ENCODE results near the gene ZNF652.
"Not testable (repeated sequence)": the region's sequence is repeated elsewhere in the genome, so short reads cannot be mapped to it uniquely, and the experiment has no call there.

ZNF652 gene

DNA sequence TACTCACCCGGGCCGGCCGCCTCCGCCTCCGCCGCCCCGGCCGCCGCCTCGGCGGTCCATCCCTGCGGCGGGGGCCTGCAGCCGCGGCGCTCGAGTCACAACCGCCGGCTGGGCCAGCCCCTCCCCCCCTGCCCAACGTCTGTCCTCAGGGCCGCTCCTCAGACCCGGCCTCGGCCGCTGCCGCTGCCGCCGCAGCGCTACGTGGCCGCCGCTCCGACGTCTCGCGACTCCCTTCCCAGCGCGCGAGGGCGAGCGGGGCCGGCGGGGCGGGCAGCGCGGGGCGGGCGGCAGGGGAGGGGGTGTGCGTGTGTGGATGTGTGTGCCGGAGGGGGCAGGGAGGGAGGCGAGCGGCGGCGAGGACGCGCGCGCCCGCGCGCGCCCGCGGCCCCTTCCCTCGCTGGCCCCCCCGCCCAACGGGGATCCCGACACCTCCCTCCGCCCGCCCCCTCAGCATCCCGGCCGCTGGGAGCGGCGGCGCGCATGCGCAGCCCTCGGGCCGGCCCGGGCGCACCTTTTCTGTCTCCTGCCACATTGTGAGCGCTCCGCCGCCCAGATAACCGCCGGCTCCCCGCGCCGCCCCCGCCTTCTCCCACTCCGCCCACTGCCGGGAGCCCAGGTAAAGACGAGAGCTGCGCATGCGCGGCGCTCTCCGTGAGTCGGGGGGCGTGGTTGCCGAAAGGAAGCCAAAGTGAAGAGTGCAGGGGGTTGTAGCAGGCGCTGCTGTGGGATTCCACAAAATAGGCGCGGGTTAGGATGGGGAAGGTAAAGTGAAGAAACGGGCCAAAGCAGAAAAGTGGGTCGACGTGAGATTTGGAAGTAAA is at the start of gene ZNF652:
ZNF652 (minus strand) TSS at position 349 of the 821 bp plus-strand sequence. CDS start 44,525 bp downstream, outside the sequence.
- DNase-seq (ENCODE audit: low read depth) = peak; percentile 91

DNA sequence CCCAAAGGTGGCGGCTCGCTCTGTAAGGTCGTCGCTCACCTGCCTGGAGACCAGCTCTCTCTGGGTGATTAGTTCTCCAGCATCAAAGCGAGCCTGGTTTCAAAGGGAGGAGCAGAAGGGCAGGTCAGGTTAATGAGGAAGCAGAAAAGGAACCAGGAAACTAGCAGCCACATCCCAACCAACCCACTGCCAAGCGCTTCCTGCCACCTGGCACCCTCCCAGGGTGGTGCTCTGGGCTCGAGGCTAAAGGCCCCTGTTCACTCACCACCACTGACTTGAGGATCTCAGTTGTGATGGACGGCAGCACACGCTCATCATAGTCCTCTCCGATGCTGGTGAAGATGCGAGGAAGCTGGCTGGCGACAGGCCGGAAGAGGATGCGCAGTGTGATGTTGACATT is 47.0 kb upstream of the ZNF652 start:
- no peak for DNase-seq (ENCODE audit: low read depth)

DNA sequence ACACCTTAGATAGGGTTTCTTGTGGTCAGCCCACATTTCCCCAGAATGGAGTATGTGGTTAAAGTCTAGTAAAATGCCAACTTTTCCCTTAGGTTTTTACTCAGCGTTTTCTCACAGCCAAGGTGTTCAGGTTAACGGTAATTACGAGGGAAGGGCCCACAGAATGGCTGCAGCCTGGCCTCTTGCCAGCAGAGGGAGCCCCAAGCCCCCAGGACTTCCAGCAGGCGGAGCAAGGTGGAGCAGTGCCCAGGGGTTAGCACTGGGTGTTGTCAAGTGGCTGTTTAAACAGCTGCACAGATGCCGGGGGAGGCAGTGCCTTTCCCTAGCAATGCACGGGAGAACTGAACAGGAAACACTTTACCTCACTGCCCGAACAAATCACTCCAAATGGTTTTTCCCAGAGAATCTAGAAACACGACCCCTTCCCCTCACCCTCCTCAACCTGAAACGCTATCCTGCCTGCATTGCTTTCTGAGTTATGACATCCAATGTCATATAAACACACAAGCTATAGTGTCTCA is 46.0 kb upstream of the ZNF652 start:
- peak; percentile 70 for DNase-seq (ENCODE audit: low read depth)

DNA sequence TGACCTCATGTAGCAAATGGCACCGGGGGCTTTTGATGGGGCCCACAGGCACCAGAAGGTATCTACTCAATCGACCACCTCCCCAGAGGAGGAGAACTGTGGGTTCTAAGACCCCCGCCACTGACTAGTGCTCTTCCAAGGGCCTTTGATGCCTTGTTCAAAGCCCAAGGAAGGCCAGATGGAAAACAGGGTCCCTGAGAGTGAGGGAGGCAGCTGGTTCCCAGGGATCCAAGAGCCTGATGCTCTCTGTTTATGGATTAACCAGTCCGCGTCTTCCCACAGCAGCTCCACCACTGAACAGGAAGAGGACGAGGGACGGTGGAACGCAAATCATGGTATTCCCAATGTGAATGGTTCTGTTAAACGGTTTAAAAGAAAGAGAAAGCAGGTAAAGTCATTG is 45.0 kb upstream of the ZNF652 start:
- DNase-seq (ENCODE audit: low read depth) = no peak

DNA sequence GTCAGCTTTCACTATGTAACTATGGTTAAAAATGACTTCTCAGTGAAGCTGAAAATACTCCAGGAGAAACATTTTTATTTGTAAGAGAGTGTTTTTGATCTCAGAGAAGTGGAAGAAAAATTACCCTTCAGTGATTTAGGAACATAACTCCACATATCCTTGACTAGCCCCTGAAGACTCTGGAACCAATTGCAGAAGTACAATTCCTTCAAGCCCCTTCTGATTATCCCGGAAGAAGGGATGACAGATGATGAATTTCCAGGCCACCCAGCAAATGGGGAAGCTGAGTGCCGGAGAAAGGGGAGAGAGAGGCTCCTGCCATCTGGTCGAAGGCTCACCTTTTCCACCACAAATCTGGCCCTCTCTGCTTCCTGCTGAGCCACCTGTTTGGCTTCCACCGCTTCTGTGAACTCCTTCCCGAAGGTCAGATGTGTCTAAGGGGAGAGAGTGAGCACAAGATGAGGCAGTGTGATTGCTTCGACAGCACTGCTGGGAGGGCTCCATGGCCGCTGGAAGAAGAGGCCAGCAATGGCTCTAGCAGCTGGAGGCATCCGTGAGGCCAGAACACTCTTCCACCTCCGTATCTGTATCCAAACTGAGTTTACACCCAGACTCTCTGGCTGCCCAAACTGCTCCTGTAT is 44.5 kb upstream of the ZNF652 start:
- no peak for DNase-seq (ENCODE audit: low read depth)

DNA sequence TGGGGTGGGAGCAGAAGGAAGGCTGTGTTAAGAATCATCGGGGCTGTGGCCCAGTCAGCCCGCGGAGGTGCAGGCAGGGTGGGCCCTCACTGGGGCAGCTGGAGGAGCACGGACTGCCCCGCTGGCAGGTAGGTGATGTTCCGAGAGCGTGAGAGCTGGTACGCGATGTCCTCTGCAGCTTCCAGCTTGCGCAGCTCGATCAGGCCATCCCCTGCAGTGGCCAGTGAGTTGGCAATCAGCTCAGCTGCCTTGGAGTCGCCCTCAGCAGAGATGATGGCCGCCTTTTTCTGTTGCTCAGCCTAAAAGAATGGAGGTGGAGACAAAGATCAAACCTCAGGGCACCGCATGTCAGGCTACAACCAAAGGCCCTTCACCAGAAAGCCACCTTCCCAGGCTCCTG is 42.9 kb upstream of the ZNF652 start:
- DNase-seq (ENCODE audit: low read depth) = no peak

DNA sequence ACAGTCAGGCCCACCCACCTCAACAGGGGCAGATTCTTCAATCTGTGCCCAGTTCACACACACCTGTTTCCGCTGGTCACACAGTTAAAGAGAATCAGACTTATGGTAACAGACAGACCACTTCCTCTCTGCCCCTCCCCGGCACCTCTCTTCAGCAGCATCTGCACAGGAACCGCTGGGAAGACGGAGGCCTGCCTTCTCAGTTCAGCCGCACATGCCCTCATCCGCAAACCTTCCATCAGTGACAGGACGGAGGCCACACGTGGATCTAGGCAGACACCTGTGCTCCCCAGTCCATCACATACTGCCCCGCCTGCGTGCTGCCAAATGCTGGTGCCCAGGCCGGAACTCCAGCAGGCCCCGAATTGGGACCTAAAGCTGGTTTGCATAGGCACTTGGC is 42.3 kb upstream of the ZNF652 start:
- DNase-seq (ENCODE audit: low read depth) = no peak

DNA sequence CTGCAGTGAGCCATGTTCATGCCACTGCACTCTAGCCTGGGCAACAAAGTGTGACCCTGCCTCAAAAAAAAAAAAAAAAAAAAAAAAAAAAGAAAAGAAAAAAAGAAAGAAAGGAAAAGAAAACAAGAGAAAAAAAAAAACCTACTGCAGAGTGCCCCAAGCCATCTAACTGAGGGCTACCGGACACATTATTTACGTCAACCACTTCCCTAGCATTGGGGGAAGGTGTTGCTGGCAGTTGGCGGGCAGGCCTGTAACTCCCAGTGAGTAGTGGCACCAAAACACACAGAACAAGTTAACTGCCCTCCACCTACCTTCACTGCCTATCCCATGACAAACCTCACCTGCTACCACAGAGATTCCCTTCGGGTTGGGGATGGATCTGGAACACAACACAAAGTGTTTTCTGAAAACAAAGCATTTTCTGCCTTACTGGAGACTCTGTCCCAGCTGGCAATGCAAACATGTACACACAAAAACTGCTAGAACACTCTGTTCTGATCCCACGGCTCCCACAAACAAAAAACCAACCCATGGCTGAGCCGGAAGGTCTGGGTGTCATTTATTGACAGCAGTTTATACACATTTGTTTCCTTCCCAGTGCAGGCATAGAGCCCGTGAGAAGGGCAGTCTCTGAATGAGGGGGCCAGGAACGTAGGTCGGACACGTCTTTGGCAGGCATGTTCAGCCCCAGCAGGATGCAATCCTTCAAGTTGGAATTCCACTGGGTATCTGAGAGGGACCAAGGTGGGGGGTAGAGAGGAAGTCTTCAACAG is 41.7 kb upstream of the ZNF652 start:
- no peak for DNase-seq (ENCODE audit: low read depth)

DNA sequence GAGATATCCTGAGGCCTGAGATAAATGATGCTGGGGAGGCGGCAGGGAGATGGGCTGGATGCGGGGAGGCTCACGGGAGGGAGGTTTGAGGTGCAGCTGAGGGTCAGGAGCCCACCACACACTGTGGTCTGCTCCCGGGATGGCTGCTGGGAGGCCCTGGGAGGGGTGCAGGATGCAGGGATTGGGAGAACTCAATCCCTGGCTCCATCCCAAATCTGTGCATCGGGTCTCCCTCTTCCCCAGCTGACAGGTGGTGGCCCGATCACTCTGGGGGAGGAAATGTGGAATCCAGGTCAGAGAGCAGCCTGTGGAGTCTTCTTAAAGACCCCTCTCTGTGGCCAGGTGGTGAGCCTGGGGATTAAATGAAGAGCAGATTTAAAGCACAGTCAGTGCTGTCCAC is 40.7 kb upstream of the ZNF652 start:
- DNase-seq (ENCODE audit: low read depth) = no peak

DNA sequence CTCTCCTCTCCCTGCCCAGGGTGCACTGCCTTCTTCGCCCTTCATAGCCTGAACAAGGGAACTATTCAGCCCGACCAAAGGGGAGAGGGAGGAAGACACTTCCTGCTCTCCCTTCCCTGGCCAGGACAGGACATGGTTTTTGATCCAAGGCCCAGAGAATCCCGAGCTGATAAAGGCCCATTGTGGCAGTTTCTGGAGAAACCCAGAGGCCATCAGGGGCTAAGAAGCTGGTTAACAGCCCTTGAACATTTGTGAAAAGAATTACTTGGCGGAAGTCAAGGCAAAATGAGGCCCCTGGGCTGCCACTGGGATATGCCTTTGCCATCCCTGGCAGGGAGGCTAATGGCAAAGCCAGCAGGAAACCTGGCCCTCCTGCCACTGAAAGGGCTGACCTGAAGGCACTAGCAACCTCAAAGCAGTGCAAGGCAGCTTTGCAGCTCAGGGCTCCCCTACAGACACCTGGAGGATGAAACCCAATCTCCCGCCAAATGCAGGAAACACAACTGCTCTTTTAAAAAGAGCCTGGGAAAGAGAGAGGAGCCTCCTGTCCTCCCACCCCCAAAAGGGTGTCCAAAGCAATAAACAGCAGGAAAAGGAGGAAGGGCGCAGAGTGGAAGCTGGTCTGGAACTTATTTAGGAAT is 40.0 kb upstream of the ZNF652 start:
- DNase-seq (ENCODE audit: low read depth) = no peak

DNA sequence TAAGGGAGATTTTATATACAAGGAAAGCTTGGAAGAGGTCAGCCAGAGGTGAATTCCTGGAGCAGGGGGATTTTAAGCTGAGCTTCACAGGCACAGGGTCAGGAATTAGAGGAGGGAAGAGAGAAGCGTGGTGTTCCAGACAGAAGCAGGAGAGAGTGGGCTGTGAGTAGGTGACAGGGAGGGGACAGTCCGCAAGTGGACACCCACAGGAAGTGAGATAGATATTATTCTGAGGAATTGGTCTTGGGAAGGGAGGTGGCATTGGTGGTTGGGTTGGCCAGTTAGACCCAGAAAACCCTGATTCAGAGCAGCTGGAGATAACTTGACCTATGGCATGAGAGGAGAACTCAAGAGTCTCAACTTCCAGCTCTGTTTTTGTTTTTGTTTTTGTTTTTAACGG is 37.9 kb upstream of the ZNF652 start:
- no peak for DNase-seq (ENCODE audit: low read depth)

DNA sequence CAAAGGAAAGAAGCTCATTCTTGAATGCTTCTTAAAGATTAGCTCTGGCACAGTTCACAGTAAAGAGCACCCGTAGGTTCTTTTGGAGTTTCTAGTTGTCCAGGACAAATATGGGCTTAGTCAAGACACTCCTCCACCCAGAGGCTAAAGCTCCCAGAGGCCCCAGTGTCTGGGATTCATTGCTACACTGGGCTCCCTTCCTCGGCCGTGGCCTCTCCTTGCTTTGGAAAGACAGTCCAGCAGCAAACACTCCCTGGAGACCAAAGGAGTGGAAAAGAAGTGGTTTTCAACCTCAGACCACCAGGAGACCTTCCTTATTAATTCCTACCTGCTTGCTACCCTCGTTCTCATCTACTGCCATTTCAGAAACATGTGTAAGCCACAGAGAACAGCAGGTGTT is 35.5 kb upstream of the ZNF652 start:
- DNase-seq (ENCODE audit: low read depth) = no peak

DNA sequence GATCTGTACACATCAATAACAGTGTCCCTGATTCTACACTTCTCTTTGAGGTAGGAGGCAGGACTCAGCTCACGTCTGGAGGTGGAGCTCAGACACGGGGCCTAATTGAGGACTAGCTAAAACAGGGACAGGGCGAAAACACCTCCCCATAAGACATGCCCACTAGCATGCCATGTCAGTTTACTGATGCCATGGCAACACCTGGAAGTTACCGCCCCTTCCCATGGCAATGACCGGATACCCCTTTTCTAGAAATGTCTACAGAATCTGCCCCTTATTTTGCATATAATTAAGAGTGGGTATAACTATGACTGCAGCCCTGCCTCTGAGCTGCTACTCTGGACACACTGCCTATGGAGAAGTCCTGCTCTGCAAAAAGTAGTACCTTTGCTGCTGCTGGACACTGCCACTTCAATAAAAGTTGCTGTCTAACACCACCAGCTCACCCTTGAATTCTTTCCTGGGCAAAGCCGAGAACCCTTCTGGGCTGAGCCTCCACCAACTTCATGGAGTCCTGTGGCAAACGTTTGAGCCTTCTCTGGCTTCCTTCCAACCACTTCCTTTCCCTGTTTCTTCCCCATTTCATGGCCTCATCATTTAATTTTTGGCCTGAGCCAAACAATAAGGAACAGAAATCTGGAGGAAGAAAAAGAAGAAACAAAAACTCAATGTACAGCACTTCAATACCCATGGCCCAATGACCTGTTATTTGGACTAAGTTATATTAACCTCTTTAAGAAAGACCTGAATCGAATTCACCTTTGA is 31.6 kb upstream of the ZNF652 start:
- DNase-seq (ENCODE audit: low read depth) = no peak

DNA sequence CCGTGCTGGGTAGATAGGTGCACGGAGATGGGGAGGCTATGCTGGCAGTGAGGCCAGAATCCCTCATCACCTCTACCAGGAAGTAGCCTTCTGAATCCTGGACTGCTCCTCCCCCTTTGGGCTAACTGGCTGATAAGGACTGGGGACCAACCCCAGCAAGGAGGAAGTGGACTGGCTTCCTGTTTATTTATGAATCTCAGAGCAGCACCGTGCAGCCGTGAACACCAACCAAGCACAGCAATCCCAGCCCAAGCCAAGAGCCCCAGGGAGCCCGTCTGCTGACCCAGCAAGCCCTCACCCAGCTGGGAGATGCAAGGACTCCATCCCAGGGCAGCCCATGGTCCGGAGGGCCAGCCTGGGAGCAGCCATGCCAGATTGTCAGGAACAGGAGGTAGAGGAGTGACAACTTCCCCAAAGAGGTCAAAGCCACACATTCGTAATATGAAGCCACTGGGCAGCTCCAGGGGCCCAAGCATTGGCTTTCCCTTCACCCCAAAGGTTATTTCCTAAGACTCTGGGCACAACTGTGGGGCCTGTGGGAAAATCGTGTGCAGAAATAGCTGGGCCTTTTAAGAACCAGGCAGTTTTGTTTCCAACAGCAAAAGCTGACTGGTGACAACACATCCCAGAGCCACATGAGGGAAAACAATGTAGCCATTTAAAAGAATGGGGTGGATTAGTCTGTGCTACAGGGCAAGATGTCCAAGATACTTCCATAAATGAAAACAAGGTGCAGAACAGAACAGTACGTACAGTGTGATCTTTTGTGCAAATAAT is 28.7 kb upstream of the ZNF652 start:
- DNase-seq (ENCODE audit: low read depth) = no peak

DNA sequence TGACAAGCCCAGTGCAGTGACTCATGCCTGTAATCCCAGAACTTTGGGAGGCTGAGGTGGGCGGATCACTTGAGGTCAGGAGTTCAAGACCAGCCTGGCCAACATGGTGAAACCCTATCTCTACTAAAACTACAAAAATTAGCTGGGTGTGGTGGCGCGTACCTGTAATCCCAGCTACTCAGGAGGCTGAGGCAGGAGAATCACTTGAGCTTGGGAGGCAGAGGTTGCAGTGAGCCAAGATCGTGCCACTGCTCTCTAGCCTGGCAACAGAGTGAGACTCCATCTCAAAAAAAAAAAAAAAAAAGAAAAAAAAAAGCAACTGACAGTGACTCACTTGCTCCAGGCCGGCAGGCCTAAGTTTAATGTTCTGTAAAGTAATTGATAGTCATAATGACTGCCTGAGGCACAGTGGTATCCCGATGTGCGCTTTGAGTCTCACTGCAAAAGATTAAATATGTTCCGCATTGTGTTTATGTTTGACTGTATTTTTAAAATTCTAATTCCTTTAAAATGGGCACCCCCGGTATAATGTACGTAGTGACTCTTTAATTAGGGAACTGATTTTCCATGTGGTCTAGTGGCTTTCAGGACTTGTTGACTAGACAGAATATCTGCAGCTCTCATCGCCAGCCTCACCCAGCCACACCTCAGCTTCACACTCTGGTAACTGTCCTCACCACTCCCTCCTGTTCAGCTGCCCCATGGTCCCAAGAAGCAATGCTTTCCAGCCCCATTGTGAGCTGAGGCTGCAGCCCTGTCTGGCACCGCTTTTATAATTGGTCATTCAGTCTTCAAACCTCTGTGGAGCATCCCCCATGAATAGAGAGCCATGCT is 27.7 kb upstream of the ZNF652 start:
- not testable (repeated sequence) for DNase-seq (ENCODE audit: low read depth)

DNA sequence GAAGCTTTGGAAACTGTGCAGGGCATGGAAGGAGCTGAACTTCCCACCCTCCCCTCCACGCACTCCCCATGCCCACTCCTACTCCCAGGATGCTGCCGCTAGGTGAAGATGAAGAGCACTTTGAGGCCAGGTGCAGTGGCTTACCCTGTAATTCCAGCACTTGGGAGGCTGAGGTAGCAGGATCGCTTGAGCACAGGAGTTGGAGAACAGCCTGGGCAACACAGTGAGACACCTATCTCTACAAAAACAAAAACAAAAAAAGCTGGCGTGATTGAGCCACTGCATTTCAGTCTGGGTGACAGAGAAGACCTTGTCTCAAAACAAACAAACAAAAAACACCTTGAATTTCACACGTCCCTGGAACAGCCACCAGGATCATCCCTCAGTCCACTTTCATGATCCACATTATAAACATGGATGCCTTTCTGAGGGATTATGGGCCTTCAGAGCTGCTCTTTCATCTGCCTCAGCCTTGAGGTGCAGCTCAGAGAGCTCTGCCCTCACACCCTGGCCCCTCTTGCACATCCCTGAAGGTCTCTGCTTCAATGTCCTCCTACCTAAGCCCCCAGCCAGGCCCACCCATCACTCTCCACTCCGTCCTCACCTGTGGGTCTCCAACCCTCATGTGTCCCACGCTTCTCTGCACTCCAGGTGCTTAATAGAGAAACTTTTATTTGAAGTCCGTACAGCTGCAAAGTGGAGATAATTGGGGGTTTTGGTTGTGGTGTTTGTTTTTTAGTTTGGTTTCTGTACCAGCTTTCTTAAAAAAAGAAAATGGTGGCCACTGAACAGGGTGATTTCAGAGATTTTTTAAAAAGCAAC is 26.9 kb upstream of the ZNF652 start:
- DNase-seq (ENCODE audit: low read depth) = no peak

DNA sequence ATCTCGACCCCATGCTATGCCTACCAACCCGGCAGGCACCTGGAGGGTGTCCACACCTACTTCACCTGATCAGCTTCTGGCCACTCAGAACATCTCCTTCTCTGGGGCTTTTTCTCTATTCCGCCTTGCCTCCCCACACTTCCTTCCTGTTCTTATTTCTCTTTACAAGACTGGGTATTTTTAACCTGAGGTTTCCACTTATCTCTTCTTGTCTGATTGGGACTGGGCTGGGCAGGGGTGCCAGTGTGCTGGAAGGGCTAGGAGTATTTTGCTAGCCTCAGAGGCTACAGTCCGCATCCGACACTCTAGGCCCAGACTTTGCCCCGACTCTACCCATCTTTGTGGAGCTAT is 26.2 kb upstream of the ZNF652 start:
- no peak for DNase-seq (ENCODE audit: low read depth)

DNA sequence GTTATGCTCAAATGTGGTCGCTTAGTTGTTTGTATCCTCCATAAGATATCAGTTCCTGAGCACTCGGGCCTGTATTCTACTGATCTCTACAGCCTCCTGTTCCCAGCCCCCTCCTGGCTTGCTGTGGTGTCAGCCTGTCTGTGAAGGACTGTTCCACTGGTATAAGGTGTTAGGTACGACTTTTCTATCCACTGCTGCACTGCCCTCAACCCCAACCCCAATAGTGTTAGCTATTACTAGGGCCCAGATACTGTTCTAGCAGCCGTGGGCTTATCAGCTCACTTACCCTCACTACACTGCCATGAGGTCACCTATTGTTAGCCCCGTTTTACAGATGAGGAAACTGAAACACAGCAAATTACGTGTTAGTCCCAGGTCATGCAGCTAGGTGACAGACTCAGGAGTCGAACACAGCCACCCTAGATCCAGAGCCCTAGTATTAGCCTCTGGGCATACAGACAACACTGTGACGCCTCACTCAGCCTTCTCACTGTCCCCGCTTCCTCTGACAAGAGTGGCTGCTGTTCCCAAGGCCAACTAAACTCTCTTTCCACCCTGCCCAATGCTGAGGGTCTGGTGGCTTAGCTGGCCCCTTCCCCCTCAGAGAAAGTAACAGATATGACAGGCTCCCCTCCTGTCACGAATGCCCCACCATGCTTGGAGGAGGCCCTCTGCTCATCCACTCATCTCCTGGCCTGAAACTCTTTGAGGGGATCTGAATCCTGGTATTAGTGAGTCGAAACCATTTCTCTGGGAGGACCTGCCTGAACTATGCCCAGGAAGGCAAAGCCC is 25.6 kb upstream of the ZNF652 start:
- DNase-seq (ENCODE audit: low read depth) = no peak

All from stimulated activated CD8-positive, alpha-beta memory T cell treated with anti-CD3 and anti-CD28 coated beads, Interleukin-12 subunit alpha, Interleukin-12 subunit beta, amount 100 ng/mL, for 1 hour (primary cell).